Peyer's patch (tissue), 4 donors: ENCODE measurements around the gene MEF2A.

ENCODE experiments used
- CTCF ChIP-seq, 6 experiments: fragments of 450-650 bp in 4 of 6; fragments of 200-600 bp in 2 of 6; sonication (generic) in 1 of 6; IDR thresholded peaks; one replicate each; pipeline ENCODE4 v1.5.1; 2017 to 2019; ENCODE audit warnings: antibody characterized with exemption in 6 of 6, mild to moderate bottlenecking in 3 of 6, moderate library complexity in 1 of 6
- POLR2A ChIP-seq, 2 donors: fragments of 450-650 bp; IDR thresholded peaks; one replicate each; pipeline ENCODE4 v1.5.1; 2017; ENCODE audit warnings: antibody characterized with exemption in 2 of 2, mild to moderate bottlenecking in 2 of 2, moderate library complexity in 2 of 2

- no peak for TF ChIP-seq CTCF (IDR thresholded peaks at IDR 0.05)
- TF ChIP-seq POLR2A (IDR thresholded peaks at IDR 0.05): no peak
These were observed 187.3 kb downstream of the MEF2A start for GRCh38 chr15:99753066-99753465.
